Left lung (tissue), 10 donors: ENCODE results near the gene NCOA1. TPM values are rescaled to one million over a fixed set of nuclear protein-coding genes. Genes with fewer than 3 reads are reported as not detected.
A peak's percentile ranks its signal among the peaks of the same experiment; 100 is the strongest.

Experiments used
- ATAC-seq: fragments of 200-7000 bp; cut with Tn5 transposase; one replicate; pipeline ENCODE4 v1.9.1; 2020; ENCODE audit warnings: moderate library complexity
- DNase-seq, 4 donors: peaks; one replicate each; pipeline ENCODE4 v3.0.0-alpha.2; 2013 to 2020
- H3K27ac ChIP-seq, 2 donors: fragments of 200-600 bp; sonication (generic) in 1 of 2; one replicate each; pipeline versions ENCODE4 v1.5.0 to v1.8.0; 2020 to 2021
- H3K27me3 ChIP-seq, 2 donors: fragments of 200-600 bp; sonication (generic) in 1 of 2; one replicate each; pipeline versions ENCODE4 v1.5.0 to v1.8.0; 2020 to 2021
- H3K36me3 ChIP-seq, 2 donors: fragments of 200-600 bp; sonication (generic) in 1 of 2; one replicate each; pipeline versions ENCODE4 v1.5.0 to v1.8.0; 2020 to 2021
- H3K4me1 ChIP-seq, 2 donors: fragments of 200-600 bp; one replicate each; pipeline ENCODE4 v1.8.0; 2021
- H3K4me3 ChIP-seq, 2 donors: fragments of 200-600 bp; sonication (generic) in 1 of 2; one replicate each; pipeline versions ENCODE4 v1.5.0 to v1.8.0; 2020 to 2021; ENCODE audit warnings: mild to moderate bottlenecking in 1 of 2
- H3K9me3 ChIP-seq, 2 donors: fragments of 200-600 bp; sonication (generic) in 1 of 2; one replicate each; pipeline versions ENCODE4 v1.5.0 to v1.8.0; 2020 to 2021
- intact Hi-C, 2 donors: fragments of 100-400 bp; cut with DNase I; formaldehyde crosslinking; loops; one replicate each; pipeline versions ENCODE4 v1.11.2 to v1.14.2; 2022
- polyA plus RNA-seq, 6 donors: library from polyadenylated mRNA; unstranded; fragments of 120-200 nt; gene quantifications; one replicate each; pipeline ENCODE4 v1.2.1, GENCODE V29; 2013; ENCODE audit not compliant: insufficient read length in 6 of 6
- total RNA-seq, 2 donors: library from RNA; stranded (reverse); fragmentation: NEBNext Ultra II Directional; extraction: Animal tissue kit (Norgen Biotek cat#: 25700); gene quantifications; one replicate each; pipeline ENCODE4 v1.2.1, GENCODE V29; 2021
- TF ChIP-seq, protein P1 (sequence below), 2 donors: fragments of 200-600 bp; sonication (generic) in 1 of 2; IDR thresholded peaks; one replicate each; pipeline versions ENCODE4 v1.5.0 to v1.8.0; 2021; ENCODE audit warnings: antibody characterized with exemption in 2 of 2
- donor health status: DM: no; HTN: yes; CAD: no.
- donor health status: DM: no; HTN: no; CAD: no.

NCOA1 gene
- total and polyA plus RNA-seq, 8 donors = 32.6 to 65.3 (median 59.7) TPM

DNA sequence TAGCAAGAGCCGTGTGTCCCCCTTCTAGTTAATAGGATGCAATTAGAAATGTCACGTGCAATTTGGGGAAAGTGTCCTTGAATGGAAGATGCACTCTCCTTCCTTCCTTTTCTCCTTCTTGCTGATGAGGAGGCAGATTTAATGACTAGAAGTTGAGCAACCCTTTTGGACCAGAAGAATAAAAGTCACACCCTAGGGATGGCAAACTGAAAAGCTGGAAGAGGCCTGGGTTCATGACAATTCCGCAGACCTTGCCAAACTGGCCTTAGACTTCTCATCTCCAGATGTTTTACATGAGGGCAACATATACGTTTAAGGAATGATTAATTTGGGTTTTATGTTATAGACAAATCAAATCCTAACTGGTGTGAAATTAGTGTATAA, 38.6 kb upstream of the NCOA1 start:
- TF ChIP-seq, protein P1, sequence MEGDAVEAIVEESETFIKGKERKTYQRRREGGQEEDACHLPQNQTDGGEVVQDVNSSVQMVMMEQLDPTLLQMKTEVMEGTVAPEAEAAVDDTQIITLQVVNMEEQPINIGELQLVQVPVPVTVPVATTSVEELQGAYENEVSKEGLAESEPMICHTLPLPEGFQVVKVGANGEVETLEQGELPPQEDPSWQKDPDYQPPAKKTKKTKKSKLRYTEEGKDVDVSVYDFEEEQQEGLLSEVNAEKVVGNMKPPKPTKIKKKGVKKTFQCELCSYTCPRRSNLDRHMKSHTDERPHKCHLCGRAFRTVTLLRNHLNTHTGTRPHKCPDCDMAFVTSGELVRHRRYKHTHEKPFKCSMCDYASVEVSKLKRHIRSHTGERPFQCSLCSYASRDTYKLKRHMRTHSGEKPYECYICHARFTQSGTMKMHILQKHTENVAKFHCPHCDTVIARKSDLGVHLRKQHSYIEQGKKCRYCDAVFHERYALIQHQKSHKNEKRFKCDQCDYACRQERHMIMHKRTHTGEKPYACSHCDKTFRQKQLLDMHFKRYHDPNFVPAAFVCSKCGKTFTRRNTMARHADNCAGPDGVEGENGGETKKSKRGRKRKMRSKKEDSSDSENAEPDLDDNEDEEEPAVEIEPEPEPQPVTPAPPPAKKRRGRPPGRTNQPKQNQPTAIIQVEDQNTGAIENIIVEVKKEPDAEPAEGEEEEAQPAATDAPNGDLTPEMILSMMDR (IDR thresholded peaks at IDR 0.05) = no peak
- no peak for ATAC-seq
- intact Hi-C loops = no loop called here
- no peak for DNase-seq
- Histone ChIP-seq H3K36me3 (no peaks in the 10 kb centered on the region), H3K4me1 (peaks cover 0 to 13% of the 10 kb centered on the region in 2 donors), H3K27me3 (no peaks in the 10 kb centered on the region), H3K4me3 (no peak overlapping the region), H3K27ac (no peak overlapping the region), H3K9me3 (peaks cover 0 to 3% of the 10 kb centered on the region in 2 donors)

DNA sequence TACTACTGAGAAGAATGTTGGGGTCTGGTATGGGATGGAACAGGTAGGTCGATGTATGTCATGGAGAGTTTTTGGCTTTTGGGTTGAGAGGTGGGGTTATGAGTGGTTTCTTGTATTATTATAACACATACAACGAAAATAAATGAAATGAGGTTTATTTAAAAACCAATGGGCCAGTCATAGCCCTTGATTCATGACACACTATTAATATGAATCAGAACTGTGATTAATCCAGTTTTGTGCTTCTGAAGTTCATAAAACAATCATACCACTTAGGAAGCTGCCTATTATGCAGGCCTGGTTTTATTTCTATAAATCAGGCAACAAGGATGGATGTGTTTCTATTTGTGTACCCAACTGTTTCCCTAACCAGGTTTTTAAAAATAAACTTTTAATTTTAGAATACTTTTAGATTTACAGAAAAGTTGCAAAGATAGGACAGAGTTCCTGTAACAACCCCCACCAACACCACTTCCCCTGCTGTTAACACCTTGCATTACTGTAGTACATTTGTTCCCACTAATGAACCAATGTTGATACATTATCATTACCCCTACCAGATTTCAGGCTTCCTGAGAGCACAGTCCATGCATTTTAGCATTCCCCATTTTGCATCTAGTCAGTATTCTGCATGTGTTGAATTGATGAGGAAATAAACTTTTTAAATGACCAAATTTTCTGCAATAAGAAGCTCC, 37.5 kb upstream of the NCOA1 start:
- Histone ChIP-seq H3K27ac (peak overlapping the region in 1 of 2 donors; percentile 74), H3K36me3 (no peaks in the 10 kb centered on the region)
- intact Hi-C loops = no loop called here

DNA sequence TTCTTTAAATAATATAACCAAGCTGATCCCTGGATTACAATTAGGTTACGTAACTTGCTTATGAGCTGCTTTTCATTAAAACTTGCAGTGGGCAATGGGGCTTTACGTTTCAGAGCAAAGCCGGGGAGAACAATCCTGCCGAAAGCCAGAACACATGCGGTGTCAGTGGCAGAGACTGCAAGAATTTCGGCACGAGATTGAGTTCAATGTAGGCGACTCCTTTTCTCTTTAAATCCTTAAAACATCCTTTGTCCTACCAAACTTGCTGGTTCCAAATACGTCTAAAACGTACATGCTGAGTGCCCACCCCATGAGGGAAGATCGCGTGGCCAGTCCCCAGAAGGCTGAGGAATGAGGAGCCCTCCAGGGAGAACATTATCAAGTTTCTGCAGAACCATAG, 36.8 kb upstream of the NCOA1 start:
- Histone ChIP-seq H3K27me3 (no peaks in the 10 kb centered on the region), H3K36me3 (no peaks in the 10 kb centered on the region), H3K9me3 (no peaks in the 10 kb centered on the region), H3K4me3 (no peak overlapping the region), H3K27ac (peak overlapping the region in 1 of 2 donors; percentile 74), H3K4me1 (peaks cover 0 to 4% of the 10 kb centered on the region in 2 donors)
- intact Hi-C loops = no loop called here
- ATAC-seq (no peak), DNase-seq (peak in 1 of 4 donors; percentile 60)
- TF ChIP-seq, protein P1 (IDR thresholded peaks at IDR 0.05) = no peak

More for the DNA sequence above, 37.5 kb upstream of the NCOA1 start:
- H3K4me3 ChIP-seq = no peak overlapping the region
- no peaks in the 10 kb centered on the region for H3K27me3 ChIP-seq
- H3K9me3 ChIP-seq = peaks cover 0 to 2% of the 10 kb centered on the region in 2 donors
- TF ChIP-seq, protein P1 (IDR thresholded peaks at IDR 0.05) = no peak
- no peak for DNase-seq
- H3K4me1 ChIP-seq = peaks cover 0 to 9% of the 10 kb centered on the region in 2 donors
- ATAC-seq = no peak

DNA sequence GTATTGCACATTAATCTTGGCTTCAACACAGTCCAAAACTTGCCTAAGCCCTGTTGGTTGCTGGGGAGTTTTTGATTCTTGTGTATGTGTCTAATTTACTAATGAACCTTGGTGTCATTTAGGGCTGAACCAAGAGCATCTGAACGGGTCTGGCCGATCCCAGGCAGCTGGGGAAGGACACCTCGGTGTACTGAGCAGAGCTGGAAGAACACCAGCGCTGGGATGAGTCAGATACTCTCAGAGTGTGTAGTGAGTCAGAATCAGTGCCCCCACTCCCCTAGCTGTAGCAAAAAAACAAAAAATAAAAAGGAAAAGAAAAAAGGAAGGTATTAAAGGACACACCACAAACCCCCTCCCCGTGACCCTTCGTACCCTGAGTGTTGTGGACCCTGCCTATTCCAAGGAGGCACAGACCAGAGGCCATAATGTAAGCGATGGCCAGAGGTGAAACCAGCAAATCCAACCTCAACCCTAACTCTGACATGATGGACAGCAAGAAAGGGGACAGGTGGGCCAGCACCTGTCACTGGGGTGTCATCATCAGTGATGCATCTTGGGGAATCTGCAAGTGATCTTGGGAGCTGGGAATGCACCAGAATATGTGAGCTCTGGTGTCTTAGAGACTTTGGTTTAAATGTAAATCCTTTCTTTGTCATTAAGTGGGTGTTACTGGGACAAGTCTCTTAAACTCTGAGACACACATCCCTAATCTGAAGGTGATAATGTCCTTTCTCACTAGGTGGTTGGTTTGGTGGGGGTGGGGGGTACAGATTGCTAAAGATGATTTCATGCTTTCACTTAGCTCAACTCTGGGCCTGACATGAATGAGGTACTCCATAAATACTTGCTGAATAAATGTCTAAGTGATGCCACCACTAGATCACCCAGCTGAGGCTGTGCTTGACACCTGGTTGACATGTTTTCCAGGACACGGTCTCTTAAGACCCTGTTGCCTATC, 34.2 kb upstream of the NCOA1 start:
- Histone ChIP-seq H3K9me3 (no peaks in the 10 kb centered on the region), H3K27ac (no peak overlapping the region), H3K36me3 (no peaks in the 10 kb centered on the region), H3K27me3 (no peaks in the 10 kb centered on the region), H3K4me1 (peaks cover 0 to 4% of the 10 kb centered on the region in 2 donors), H3K4me3 (no peak overlapping the region)
- ATAC-seq = peak; percentile 88
- TF ChIP-seq, protein P1 (IDR thresholded peaks at IDR 0.05) = no peak
- peak in 1 of 4 donors; percentile 77 for DNase-seq
- intact Hi-C loops = no loop called here
